Fibroblast of lung (primary cell): ENCODE results near the gene ARSG.

ENCODE experiments used
- EZH2 ChIP-seq: IDR thresholded peaks from 2 replicates; pipeline ENCODE4 v1.5.1; 2012; ENCODE audit warnings: low read length, control low read depth, mild to moderate bottlenecking; ENCODE audit errors: missing control alignments
- TF ChIP-seq, protein P1 (sequence below), 2 donors: IDR thresholded peaks in 1 of 2; conservative IDR thresholded peaks in 1 of 2; 1 replicate in 1 of 2; 2 replicates in 1 of 2; pipeline ENCODE4 v1.5.1; 2011 to 2012; ENCODE audit warnings: low read length in 2 of 2, control low read depth in 1 of 2, inconsistent platforms in 1 of 2, low read depth in 1 of 2, mild to moderate bottlenecking in 1 of 2

DNA sequence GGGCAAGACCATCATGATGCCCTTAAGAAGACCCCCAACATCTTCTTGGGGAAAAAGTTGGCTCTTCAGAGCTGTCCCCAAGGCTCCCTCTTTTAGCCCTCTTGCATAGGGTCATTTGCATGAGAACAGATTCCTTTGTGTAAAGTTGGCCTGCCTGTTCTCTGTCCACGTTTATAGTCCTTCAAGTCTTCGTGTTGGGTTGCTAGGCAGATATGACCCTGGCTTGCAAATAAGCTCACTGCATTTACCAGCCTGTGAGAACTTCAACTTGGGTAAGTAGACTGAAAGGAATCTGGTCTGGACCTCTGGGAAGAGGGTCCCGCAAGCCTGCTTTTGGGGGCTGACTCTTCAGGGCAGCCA, 2.9 kb downstream of the ARSG start:
- TF ChIP-seq, protein P1, sequence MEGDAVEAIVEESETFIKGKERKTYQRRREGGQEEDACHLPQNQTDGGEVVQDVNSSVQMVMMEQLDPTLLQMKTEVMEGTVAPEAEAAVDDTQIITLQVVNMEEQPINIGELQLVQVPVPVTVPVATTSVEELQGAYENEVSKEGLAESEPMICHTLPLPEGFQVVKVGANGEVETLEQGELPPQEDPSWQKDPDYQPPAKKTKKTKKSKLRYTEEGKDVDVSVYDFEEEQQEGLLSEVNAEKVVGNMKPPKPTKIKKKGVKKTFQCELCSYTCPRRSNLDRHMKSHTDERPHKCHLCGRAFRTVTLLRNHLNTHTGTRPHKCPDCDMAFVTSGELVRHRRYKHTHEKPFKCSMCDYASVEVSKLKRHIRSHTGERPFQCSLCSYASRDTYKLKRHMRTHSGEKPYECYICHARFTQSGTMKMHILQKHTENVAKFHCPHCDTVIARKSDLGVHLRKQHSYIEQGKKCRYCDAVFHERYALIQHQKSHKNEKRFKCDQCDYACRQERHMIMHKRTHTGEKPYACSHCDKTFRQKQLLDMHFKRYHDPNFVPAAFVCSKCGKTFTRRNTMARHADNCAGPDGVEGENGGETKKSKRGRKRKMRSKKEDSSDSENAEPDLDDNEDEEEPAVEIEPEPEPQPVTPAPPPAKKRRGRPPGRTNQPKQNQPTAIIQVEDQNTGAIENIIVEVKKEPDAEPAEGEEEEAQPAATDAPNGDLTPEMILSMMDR (conservative IDR thresholded peaks at IDR 0.05 in 1 of 2, IDR thresholded peaks at IDR 0.05 in 1 of 2; ENCODE audit: low read depth in 1 of 2, low read length in 2 of 2), result no peak
- TF ChIP-seq EZH2, result no peak
